GM13976 (cell line): Measurements from ENCODE around the gene CCDC174.
A peak's percentile ranks its signal among the peaks of the same experiment; 100 is the strongest.

Experiments
- DNase-seq: peaks from one replicate; pipeline ENCODE4 v3.0.0; 2012; ENCODE audit warnings: low spot score
- in situ Hi-C: fragments of 300-500 bp; cut with MboI; formaldehyde crosslinking; loops from one replicate; pipeline ENCODE4 v1.12.0; 2022; ENCODE audit warnings: low sequenced_read_pairs, mixed read lengths, inconsistent platforms; ENCODE audit not compliant: unreplicated experiment
- TF ChIP-seq, protein P1 (sequence below): IDR thresholded peaks from 2 replicates; pipeline ENCODE4 v1.5.1; 2012; ENCODE audit warnings: borderline replicate concordance, mild to moderate bottlenecking; ENCODE audit not compliant: insufficient read depth; ENCODE audit errors: extremely low read depth, missing control alignments, control extremely low read depth

CCDC174 gene

DNA sequence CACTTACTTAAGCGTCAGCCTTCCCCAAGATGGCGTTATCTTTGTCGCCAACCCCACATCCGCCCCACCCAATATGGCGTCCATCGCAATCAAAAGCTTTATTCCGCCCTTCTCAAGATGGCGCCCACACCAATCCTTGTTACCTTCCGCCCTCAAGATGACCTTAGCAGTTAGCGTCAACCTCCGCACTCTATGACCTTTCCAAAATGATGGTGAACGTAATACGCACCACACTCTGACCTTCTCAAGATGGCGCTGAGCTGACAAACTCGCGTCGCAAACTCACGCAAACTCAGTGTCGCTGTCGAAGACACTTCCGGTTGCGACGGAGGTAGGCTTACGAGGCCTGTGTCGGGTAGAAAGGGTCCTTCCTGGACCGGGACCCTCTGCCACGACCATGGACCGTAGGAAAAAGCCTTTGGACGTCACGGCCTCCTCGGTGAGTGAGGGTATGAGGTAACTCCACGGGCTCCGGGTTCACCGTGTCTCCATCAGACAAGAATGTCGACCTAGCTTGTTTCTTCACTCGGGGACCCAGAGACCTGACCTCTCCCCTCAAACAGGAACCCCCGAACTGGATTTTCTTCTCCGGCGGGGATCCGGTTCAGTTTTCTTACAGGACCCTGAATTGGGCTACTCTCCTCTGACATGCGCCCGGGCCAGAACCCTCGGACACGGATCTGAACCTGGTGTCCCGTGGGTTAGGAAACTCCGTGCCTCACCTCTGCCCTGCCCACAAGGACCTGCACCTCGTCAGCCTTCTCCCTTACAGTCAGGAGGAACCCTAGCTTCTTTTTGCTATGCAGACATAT is at the start of gene CCDC174:
Gene CCDC174, plus strand, starts transcription at position 323 of the 812 bp plus-strand sequence. Its CDS starts 75 bp downstream, at position 398.
- peak; percentile 93 for DNase-seq
- in situ Hi-C loops = loop anchor here (25.0 kb wide), 1 partner anchor 261 kb away; no protein-coding TSS in a partner anchor
- TF ChIP-seq, protein P1, sequence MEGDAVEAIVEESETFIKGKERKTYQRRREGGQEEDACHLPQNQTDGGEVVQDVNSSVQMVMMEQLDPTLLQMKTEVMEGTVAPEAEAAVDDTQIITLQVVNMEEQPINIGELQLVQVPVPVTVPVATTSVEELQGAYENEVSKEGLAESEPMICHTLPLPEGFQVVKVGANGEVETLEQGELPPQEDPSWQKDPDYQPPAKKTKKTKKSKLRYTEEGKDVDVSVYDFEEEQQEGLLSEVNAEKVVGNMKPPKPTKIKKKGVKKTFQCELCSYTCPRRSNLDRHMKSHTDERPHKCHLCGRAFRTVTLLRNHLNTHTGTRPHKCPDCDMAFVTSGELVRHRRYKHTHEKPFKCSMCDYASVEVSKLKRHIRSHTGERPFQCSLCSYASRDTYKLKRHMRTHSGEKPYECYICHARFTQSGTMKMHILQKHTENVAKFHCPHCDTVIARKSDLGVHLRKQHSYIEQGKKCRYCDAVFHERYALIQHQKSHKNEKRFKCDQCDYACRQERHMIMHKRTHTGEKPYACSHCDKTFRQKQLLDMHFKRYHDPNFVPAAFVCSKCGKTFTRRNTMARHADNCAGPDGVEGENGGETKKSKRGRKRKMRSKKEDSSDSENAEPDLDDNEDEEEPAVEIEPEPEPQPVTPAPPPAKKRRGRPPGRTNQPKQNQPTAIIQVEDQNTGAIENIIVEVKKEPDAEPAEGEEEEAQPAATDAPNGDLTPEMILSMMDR = no peak

DNA sequence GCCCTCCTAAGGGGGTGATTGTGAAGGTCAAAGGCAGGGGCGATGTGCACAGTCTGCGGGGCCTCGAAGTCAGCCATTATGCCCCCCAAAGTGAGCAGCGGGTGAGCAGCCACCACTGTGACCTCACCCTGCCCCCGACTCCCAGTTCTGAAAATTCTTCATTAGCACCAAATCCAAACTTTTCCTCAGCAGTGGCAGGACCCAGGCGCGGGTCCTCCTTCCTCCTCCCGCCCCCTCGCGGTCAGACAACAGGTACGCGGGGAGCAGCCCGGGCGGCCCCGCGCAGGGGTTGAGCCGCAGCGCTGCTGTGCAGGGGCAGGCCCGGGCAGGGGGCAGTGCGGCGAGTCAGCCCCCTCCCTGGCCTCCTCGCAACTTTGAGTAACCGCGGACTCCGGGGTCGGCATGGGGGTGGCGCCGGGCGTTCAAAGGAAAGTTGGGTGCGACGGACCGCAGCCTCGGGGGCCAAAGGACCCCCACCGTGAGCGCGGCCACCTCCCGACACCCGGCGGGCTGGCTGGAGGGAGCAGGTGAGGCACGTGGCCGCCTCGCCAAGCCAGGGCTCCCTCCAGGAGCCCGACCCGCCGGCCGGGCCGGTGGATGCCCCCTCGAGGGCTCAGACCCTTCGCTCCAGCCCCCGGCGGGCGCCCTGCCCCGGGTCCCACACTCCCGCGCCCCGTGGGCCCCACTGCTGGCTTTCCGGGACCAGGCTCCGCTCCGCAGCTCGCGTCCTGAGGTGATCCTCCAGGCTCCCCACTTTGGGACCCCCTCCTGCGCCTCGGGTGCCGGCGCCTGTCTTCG is 49.4 kb upstream of the CCDC174 start:
- in situ Hi-C loops = no loop called here
- TF ChIP-seq, protein P1 = no peak
- no peak for DNase-seq

DNA sequence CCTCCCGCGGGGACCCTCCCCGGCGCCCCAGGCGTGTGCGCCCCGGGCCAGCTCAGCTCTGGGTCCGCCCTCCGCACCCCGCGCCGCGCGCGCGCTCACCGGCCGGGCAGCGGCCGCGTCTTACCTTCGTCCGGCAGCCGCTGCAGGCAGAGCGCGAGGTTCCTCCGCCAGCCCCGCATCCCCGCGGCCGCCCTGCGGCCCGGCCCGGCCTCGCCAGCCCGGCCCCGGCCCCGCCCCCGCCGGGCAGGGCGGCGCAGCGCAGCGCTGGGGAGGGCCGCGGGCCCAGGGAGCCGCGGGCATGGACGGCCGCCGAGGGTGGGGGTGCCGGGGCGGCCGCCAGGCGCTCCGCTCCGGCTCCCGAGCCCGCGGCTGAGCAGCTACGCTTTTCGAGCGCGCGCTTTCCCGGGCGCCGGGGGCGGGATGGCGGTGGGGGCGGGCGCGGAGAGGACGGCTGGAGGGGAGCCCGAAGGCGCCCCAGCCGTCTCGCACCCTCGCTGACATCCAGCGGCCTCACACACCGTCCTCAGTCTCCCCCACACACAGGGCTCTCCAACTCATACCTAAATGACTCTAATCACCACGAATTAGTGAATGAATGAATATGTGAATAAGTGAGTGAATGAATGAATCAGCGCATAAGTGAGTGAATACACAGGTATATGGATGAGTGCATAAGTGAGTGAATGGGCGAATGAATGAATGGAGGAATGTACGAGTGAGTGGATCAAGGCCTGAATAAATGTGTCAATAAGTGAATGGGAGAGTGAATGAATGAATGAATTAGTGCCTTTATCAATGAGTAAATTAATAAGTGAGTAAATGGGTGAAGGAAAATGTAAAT is 48.5 kb upstream of the CCDC174 start:
- in situ Hi-C loops = no loop called here
- TF ChIP-seq, protein P1 = no peak
- no peak for DNase-seq

DNA sequence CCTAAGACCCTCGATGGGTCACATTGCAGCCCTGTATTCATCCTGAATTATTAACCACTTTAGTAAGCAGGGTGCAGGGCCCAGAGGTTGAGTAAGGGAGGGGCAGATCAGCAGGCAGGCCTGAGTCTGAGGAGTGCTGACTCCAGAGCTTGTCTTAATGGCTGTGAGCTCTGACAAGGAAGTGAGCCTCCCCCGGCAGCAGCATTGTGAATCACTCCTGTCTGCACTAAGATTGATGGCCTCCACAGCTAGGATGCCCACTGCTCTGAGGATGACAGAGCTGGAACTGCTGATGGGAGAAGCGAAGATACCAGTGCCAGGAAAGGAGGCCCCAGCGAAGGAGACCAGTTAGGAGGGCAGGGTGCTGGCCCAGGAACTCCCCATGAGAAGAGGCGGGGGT is 46.5 kb upstream of the CCDC174 start:
- DNase-seq = no peak
- TF ChIP-seq, protein P1 = no peak
- in situ Hi-C loops = no loop called here

DNA sequence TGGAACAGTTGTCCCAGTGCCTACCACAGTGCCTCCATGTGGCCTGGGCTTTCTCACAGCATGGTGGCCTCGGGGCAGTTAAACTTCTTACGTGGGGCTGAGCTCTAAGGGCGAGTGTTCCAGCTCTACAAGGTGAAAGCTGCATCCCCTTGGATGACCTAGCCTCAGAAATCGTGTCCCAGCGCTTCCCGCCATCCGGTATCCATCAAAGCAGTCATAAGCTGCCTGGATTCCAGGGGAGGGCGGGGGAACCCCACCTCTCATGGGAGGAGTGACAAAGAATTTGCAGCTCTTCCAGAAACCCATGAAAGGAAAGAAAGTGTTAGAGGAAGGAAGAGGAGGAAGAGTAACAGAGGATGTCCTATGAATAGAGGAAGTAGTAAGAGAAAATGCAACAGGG is 45.8 kb upstream of the CCDC174 start:
- TF ChIP-seq, protein P1 = no peak
- DNase-seq = no peak
- in situ Hi-C loops = no loop called here

DNA sequence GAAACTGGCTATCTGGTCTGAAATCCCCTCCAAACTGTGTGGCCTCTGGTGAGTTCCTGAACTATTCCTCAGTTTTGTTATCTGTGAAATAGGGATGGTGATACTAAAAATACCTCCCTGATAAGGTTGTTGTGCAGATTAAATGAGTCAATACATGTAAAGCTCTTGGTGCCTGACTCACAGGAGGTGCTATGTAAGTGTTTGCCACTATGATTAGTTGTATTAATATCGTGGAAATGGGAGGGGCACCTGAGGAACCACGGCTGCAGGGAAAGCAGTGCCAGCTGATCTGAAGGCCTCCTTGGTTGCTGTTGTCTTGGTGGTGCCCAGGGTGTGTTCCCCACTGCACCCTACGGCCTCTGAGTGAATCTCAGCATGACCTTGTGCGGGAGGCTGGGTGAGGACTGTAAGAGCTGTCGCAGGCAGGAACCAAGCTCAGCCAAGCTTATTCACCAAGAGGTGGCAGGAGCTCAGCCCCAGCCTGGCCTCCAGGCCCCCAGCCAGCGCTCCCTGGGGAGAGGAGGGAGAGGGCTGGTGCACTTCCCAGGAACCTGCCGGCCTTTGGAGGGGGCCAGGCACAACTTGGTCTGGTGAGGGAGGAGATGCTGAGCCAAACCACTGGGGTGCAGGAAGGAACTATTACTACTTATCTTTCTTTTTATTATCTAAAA is 44.8 kb upstream of the CCDC174 start:
- DNase-seq = no peak
- in situ Hi-C loops = no loop called here
- TF ChIP-seq, protein P1 = no peak
